RPMI7951 (cell line): ENCODE results near the gene HINT1. TPM values are rescaled to one million over a fixed set of nuclear protein-coding genes. Genes with fewer than 3 reads are reported as not detected.

Experiments used
- DNase-seq: peaks from one replicate; pipeline ENCODE4 v3.0.0-alpha.2; 2012; ENCODE audit warnings: low read depth
- total RNA-seq: library from RNA; depleted of rRNA; stranded (reverse); fragments of >200 nt; shearing (Covaris generic); gene quantifications from 2 replicates; pipeline ENCODE4 v1.2.3, GENCODE V29; 2014; rRNA removed

The HINT1 gene
- total RNA-seq, 1 experiment from 2014 or later, result 434 TPM

DNA sequence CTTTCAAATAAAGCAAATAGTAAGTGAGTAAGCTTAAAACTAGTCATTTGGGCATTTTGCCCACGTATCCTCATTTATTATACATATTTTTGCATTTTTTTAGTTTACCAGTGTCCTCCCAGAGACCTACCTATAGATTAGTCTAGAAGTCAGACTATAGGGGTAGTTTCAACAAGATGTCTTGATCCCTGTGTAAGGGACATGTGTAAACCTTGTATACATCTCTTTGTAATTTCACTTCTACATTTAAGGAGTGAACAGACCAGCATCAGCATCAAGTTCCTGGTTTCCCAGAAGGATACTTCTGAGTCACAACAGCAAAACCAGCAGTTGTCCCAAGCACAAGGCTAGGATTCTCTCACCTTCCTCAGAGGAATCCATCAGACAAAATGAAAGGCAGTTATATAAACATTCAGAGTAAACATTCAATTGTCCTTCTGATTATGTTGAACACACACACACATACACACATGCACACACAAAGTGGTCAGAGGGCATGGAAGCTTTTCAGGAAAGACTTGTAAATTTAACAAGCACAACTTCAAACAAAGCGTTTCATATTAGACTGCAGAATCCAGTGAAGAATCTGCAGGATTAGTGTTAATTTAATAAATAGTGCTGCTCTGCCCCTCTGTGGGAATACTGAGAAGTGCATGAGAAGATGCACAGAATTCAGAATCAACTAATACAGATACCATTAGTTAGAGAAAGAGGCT lies 55.4 kb downstream of the HINT1 start:
- peak; percentile 29 for DNase-seq

Other genes starting within 250 kb of the HINT1 start
- gene LYRM7, start 5.7 kb upstream of the HINT1 start, total RNA-seq, result 10.1 and 12.2 TPM in 2 replicates
- gene CDC42SE2, start 98.8 kb upstream of the HINT1 start, total RNA-seq, result 12.7 and 14.2 TPM in 2 replicates